SH-SY5Y (cell line): ENCODE data around the gene CLCN5.

Source experiments
- GATA2 ChIP-seq: IDR thresholded peaks from 2 replicates; pipeline ENCODE4 v1.6.1; 2011; ENCODE audit warnings: mild to moderate bottlenecking, low read depth, low read length
- GATA3 ChIP-seq: IDR thresholded peaks from 2 replicates; pipeline ENCODE4 v1.6.1; 2011; ENCODE audit warnings: low read depth, mild to moderate bottlenecking, low read length, moderate library complexity

Gene CLCN5

DNA sequence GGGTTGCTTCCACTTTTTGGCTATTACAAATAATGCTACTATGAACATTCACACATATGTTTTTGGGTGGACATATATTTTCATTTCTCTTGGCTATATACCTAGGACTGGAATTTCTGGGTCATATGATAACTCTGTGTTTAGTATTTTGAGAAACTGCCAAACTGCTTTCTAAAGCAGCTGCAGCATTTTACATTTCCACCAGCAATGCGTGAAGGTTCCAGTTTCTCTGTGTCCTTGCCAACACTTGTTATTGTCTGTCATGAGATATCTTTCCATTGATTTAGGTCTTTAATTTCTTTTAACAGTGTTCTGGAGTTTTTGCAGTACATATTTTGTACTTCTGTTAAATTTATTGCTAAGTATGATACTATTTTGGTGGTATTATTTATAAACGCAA lies 48.3 kb downstream of the CLCN5 start:
- TF ChIP-seq GATA2: no peak
- no peak for TF ChIP-seq GATA3

DNA sequence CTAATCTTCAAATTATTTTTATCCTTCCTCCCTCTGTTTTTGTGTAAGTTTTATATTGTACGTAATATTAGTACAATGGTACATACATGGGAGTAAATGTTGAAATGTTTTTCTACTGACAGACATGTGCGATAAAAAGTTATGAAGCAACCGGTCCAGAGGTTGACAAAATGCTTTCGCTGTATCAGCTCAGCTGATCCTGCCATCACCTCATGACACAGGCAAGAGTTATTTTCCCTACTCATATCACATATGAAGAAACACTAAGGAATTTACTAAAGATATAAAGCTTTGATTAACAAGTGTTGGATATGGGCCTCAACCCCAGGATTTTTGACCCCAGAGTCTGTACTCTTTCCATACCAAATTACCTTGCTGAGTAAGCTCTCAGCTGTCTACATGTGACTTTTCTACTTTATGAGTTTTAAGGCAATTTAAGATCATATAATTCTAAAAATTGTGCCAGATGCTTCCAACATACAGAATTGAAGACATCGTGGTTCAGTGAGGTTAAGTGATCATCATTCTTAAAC lies 50.0 kb downstream of the CLCN5 start:
- TF ChIP-seq GATA2 (no peak), GATA3 (no peak)

DNA sequence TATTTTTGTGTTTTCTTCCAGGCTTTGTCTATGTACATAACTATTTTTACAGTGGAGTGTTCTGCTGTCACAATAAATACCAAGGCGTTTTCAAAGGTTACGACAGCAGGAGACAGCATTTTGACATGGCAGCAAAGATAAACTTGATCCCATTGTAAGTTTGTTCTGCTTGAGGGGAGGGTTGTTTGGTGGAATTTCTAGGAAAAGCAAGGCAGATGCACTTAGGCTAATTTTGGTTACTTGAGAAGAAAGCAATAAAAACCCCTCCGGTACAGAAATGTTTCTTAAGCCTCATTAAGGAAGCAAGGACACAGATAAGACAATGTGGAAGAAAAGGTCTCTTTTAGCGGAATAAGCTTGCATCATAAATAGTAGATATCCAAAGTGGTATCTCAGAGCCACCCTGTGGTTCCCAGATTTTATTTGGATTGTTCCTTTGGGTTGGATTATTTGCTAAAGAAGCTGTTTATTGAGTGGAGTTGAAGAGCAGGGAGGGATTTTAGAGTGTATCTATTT lies 54.3 kb downstream of the CLCN5 start:
- TF ChIP-seq GATA2: no peak
- no peak for TF ChIP-seq GATA3

DNA sequence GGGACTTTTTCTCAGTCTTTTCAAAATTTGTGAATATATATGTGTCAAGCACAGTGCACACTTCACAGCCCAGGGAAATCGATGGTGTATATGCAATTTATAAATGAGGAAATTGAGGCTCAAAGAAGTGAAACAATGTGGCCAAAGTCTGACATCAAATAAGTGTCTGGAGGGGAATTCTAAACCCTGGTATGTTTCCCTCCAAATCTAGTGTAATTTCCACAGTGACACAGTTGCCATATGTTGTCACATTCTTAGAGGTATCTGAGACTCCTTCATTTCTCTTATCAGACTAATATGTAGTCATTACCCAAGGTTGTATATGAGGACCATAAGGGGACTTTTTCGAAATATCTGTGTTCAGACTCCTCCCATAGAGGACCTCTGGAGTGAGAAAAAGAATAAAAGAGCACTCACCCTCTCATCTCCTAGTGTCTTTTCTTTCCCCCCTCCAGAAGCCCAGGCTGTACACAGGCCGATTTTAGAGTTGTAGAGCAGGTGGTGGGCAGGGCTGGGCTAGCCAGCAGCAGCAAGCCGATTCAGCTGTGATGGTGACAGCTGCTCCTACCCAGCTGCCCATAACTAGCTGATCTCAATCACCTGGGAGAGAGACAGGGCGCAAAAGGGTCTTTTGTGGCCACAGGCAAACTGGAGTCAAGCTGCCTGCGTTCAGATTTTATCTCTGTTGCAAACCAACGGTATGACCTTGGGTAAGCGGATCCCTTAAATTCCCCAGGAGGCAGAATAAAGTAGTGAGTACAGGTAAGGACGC lies 55.1 kb downstream of the CLCN5 start:
- TF ChIP-seq GATA2 (peak; percentile 73; the same call in 1 of the 2 replicates), GATA3 (no peak; the same call in 1 of the 2 replicates)

DNA sequence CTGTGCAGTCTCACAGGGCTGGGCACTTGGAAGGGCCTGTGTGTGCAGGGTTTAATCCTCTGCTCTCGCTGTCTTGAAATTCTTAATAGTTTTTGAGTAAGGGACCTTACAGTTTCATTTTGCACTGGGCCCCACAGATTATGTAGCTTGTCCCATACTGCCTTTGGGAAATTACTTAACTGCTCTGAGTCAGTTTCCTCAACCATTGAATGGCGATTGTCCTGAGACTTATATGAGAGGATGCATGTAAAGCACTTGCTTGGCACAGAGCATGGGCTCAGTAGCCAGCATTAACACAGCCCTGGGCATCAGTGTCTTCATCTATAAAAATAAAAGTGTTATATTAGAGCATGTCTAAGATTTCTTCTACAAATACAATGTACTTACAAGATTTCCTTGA lies 55.8 kb downstream of the CLCN5 start:
- TF ChIP-seq GATA2 (no peak), GATA3 (no peak)

DNA sequence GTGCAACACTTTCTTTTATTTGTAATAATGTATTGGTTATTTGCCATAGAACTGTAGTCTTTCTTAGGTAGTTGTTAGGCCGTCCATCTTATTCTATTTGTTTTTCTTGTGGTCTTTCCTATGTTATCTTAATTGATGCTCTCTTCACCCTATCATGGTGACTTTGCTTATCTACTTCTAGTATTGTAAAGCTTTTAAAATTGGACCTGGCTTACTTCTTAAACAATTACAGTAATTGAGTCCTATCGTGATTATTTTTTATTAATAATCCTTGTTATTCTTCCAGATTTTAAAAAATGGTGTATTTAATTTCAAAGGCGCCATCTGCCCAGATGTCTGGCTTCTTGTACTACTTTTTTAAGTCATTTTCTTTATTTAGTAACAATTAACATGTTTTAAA lies 63.7 kb downstream of the CLCN5 start:
- TF ChIP-seq GATA3: no peak
- no peak for TF ChIP-seq GATA2

DNA sequence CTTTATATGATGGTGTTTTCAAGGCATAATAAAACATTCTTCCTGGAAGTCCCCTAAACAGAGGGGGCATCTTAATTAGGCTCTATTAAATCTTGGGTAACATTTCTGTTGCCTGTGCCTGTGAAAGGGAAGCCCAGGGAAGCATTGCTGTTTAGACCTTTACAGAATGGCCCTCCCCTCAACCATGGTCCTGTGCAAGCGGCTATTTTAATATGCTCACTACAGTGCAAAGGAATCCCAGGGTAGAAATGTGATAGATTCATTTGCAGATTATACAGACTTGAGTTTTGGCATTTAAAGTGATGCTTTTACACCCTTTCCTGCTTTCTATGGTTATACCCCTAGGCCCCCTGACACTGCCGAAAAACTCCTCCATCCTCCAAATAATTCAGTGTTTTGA lies 65.3 kb downstream of the CLCN5 start:
- TF ChIP-seq GATA2 (no peak), GATA3 (no peak)

DNA sequence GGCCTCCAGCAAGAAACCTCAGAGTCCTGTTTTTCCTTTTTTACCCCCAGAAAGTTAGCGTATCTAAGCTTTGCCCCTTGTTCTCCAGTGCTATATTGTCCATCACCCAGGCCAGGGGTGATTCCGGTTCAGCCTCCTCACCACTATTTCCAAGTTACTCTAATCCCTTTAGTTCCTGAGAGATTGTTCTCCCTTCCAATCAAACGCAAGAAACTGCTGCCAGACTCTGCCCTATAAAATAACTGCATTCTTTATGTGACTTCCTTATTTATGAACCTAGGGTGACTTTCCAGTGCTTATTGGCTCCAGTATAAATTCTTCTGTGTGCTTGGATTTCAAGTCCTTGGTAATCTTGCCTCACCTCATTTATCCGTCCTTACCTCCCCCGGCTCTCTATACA lies 65.7 kb downstream of the CLCN5 start:
- no peak for TF ChIP-seq GATA3

DNA sequence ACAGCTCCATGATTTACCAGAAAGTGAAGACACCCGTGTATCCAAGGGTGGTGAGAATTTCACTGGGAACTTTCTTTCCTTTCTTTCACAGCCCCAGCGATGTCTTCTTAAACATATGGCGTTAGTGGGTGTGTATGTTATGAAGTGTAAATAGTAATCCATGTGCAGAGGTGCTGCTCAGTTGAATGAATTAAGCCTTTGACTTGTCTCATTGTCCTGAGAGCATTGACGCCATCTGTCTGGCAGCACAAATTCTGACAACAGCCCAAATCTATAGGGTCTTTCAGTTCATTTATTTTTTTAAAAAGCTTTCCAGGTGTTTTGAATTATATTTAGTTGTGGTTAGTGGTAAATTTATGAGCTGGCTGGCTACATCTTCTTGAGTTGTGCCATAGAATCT lies 69.4 kb downstream of the CLCN5 start:
- no peak for TF ChIP-seq GATA3

DNA sequence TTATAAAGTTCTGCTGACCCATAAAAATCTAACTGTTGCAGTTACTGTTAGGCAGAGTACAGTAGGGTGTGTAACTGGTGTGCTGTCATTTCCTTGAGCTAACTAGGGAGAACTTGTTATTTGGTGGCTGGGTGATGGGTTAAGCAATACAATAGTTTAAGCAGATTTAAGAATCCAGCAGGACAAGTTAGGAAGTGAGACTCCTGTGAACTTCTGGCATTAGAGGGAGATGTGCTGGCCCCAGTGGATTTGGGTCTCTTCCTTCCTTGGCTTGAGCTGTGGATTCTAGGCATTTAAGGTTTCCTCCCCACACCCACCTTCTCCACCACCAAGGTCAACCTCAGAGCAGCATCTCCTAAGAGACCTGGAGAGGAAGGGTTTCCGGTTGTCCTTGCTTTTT lies 70.5 kb downstream of the CLCN5 start:
- TF ChIP-seq GATA2 (no peak), GATA3 (no peak)

DNA sequence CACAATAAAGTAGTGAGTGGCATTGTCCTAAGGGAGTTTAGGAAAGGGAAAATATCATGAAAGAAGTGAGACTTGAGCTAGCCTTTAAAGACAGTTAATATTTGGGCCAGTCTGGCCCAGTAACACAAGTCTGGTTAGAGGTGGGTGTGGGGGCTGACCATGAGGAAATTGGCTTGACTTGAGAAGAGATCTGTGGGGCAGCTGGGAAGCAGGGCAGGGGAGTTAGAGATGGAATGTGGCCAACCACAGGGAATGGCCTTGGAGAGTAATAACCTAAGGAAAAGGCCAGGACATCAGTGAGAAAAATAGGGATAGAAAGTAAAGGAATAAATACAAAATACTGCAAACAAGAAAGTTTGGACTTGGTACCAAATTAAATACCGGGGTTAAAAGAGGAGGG lies 71.3 kb downstream of the CLCN5 start:
- no peak for TF ChIP-seq GATA3
- TF ChIP-seq GATA2: no peak

DNA sequence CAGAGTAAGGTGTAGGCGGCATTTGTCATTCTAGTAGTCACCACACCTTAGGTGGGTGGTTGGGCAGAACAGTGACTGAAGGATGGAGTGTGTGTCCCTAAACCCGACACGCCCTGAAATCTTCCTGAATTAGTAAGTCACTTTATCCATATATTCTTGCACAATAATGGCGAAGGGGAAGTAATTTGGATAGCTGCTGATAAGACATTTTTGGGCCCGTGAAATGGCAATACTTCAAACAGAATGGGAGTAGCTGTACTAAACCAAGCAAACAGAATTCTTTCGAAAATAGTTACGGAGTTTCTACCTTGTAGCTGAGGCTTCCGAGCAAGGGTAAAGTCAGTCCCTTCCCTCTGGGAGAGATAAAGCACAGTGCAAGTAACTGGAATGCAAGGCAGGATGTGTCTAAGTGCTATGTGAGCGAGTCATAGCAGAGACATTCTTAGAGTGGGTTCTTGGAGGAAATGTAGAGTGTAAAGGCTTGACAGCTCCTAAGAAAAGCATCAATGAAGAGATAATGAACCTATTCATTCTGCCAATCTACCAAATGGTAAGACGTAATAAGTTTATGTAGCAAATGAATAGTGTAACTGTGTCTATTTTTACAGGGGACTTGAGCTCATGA lies 72.8 kb downstream of the CLCN5 start:
- TF ChIP-seq GATA2: no peak
- TF ChIP-seq GATA3: no peak

DNA sequence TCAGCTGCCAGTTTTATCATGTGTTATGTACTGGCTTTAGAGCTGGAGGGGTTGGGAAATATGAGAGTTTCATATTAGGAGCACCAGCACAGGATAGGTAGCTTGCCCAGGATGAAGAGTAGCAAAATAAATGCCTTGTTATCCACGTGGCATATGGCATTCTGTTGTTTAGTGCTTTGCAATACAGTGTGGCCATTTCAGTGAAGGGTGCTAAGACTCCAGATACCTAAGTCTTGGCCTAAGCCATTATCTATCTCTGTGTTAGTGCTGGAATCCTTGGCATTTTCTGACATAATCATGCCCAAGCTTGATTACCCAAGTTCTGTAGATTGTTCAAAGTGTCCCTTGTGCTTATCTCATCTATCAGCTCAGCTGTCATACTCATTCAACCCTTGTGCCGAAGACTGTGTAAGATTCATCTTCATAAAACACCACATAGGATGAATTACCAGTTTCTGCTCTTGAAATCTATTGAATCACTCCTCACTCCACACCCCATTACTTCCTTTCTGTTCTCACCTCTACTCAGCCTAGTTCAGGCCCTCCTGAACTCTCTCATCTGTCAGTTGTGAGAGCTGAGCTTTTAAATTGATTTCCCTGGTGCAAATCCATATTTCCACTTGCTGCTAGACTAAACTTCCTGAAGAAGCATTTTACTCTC lies 73.5 kb downstream of the CLCN5 start:
- TF ChIP-seq GATA2: no peak
- no peak for TF ChIP-seq GATA3

DNA sequence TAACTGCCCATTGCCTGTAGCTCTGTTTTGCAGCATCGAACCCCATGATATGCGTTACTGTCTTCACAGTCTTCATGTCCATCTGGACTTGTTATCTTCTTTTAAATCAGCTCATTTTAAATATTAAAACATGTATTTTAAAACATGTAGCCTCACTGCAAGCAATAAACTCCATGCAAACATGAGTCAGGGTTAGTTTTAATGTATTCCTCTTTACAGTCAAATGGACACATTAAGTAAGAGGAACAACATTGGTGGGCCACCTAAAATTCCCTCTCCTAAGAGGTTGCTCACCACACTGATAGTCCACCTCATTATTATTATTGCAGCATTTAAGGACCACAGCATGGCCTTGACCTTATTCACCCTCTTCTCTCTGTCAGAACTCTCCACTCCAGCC lies 74.1 kb downstream of the CLCN5 start:
- TF ChIP-seq GATA2: no peak

DNA sequence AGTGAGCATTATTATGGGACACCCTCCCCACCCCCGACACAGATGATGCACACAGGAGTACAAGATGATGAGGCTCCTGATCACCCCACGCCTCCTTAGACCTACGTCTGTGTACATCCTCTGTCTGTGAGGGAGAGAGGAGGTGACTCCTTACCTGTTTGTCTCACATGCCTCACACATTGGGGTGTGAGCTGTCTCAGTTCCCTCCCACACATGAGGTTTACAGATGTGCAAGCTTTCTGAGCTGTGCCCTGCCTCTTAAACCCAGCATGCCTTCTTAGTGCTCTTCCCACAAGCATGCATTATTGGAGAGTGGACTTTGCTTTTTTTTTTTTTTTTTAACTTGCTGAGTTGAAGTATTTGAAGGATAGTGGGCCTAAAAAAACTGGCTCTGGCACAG lies 76.7 kb downstream of the CLCN5 start:
- TF ChIP-seq GATA3 (no peak), GATA2 (no peak)
